Panc1 (cell line): ENCODE data around the gene PSMA7.
A peak's percentile ranks its signal among the peaks of the same experiment; 100 is the strongest.

Experiments
- POLR2AphosphoS5 ChIP-seq: IDR thresholded peaks from 2 replicates; pipeline ENCODE4 v1.6.1; 2012; ENCODE audit warnings: mild to moderate bottlenecking, low read depth, low read length, moderate library complexity
- SIN3A ChIP-seq: IDR thresholded peaks from 2 replicates; pipeline ENCODE4 v1.6.1; 2012; ENCODE audit warnings: low read depth, mild to moderate bottlenecking, low read length, moderate library complexity, borderline replicate concordance; ENCODE audit not compliant: insufficient read depth
- TF ChIP-seq, protein P1 (sequence below): fragments of 450-650 bp; IDR thresholded peaks from 2 replicates; pipeline ENCODE4 v1.5.1; 2017; ENCODE audit warnings: mild to moderate bottlenecking
- TF ChIP-seq, protein P2 (sequence below), 2 experiments: IDR thresholded peaks; 2 replicates each; pipeline ENCODE4 v1.6.1; 2011 to 2012; ENCODE audit warnings: low read depth in 2 of 2, control low read depth in 1 of 2, low read length in 1 of 2, mild to moderate bottlenecking in 1 of 2, moderate library complexity in 1 of 2; ENCODE audit not compliant: insufficient read depth in 1 of 2

DNA sequence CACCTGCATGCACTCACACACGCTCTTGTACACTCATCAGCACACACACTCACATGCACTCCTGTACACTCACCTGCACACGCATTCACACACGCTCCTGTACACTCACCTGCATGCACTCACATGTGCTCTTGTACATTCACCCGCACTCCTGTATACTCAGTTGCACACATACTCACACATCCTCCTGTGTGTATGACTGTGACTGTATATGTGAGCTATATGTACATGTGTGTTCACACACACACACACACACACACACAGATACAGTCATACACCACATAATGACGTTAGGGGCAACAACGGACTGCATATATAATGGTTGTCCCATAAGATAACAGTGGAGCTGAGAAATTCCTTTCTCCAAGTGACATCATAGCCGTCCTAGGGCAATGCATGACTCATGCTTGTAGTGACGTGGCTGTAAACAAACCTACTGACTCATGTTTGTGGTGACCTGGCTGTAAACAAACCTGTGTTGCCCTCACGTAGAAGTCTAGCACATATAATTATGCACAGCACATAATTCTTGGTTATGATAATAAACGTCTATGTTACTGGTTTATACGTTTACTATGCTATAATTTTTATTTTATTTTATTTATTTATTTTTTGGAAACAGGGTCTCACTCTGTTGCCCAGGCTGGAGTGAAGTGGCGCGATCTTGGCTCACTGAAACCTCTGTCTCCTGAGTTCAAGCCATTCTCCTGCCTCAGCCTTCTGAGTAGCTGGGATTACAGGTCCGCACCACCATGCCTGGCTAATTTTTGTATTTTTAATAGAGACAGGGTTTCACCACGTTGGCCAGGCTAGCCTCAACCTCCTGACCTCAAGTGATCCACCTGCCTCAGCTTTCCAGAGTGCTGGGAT lies 54.7 kb downstream of the PSMA7 start:
- TF ChIP-seq, protein P1, sequence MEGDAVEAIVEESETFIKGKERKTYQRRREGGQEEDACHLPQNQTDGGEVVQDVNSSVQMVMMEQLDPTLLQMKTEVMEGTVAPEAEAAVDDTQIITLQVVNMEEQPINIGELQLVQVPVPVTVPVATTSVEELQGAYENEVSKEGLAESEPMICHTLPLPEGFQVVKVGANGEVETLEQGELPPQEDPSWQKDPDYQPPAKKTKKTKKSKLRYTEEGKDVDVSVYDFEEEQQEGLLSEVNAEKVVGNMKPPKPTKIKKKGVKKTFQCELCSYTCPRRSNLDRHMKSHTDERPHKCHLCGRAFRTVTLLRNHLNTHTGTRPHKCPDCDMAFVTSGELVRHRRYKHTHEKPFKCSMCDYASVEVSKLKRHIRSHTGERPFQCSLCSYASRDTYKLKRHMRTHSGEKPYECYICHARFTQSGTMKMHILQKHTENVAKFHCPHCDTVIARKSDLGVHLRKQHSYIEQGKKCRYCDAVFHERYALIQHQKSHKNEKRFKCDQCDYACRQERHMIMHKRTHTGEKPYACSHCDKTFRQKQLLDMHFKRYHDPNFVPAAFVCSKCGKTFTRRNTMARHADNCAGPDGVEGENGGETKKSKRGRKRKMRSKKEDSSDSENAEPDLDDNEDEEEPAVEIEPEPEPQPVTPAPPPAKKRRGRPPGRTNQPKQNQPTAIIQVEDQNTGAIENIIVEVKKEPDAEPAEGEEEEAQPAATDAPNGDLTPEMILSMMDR, result no peak
- TF ChIP-seq POLR2AphosphoS5 (peak; percentile 69; the same call in 1 of the 2 replicates), SIN3A (no peak)
- TF ChIP-seq, protein P2, sequence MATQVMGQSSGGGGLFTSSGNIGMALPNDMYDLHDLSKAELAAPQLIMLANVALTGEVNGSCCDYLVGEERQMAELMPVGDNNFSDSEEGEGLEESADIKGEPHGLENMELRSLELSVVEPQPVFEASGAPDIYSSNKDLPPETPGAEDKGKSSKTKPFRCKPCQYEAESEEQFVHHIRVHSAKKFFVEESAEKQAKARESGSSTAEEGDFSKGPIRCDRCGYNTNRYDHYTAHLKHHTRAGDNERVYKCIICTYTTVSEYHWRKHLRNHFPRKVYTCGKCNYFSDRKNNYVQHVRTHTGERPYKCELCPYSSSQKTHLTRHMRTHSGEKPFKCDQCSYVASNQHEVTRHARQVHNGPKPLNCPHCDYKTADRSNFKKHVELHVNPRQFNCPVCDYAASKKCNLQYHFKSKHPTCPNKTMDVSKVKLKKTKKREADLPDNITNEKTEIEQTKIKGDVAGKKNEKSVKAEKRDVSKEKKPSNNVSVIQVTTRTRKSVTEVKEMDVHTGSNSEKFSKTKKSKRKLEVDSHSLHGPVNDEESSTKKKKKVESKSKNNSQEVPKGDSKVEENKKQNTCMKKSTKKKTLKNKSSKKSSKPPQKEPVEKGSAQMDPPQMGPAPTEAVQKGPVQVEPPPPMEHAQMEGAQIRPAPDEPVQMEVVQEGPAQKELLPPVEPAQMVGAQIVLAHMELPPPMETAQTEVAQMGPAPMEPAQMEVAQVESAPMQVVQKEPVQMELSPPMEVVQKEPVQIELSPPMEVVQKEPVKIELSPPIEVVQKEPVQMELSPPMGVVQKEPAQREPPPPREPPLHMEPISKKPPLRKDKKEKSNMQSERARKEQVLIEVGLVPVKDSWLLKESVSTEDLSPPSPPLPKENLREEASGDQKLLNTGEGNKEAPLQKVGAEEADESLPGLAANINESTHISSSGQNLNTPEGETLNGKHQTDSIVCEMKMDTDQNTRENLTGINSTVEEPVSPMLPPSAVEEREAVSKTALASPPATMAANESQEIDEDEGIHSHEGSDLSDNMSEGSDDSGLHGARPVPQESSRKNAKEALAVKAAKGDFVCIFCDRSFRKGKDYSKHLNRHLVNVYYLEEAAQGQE (IDR thresholded peaks at IDR 0.05; ENCODE audit: insufficient read depth in 1 of 2, low read depth in 2 of 2, low read length in 1 of 2), result no peak
